K562 (cell line): ENCODE data around the gene FAM174C. TPM values are rescaled to one million over a fixed set of nuclear protein-coding genes. Genes with fewer than 3 reads are reported as not detected.

Experiments
- ATF7 ChIP-seq: fragments of 450-650 bp; IDR thresholded peaks from 2 replicates; pipeline ENCODE4 v1.7.1; 2014; ENCODE audit warnings: mild to moderate bottlenecking, moderate library complexity
- CCNT2 ChIP-seq: IDR thresholded peaks from 2 replicates; pipeline ENCODE4 v1.6.1; 2011; ENCODE audit warnings: borderline replicate concordance, low read depth, mild to moderate bottlenecking, moderate library complexity, mixed read lengths, low read length; ENCODE audit not compliant: insufficient read length; ENCODE audit errors: extremely low read depth
- HBP1 ChIP-seq: fragments of 450-650 bp; formaldehyde crosslinking; IDR thresholded peaks from 2 replicates; pipeline ENCODE4 v1.4.0; 2022; ENCODE audit warnings: missing genetic modification characterization
- HINFP ChIP-seq: fragments of 450-650 bp; conservative IDR thresholded peaks from 2 replicates; pipeline ENCODE4 v1.6.1; 2016; ENCODE audit warnings: missing genetic modification characterization, low read depth, mild to moderate bottlenecking, control low read depth, missing compliant biosample characterization
- MCM5 ChIP-seq: fragments of 450-650 bp; IDR thresholded peaks from 2 replicates; pipeline ENCODE4 v1.6.1; 2016; ENCODE audit warnings: low read depth
- NUFIP1 ChIP-seq: fragments of 450-650 bp; IDR thresholded peaks from 2 replicates; pipeline ENCODE4 v1.6.1; 2018; ENCODE audit not compliant: partially characterized antibody
- PHF8 ChIP-seq: fragments of 200-600 bp; sonication (generic); IDR thresholded peaks from 2 replicates; pipeline ENCODE4 v1.6.1; 2012; ENCODE audit warnings: mixed run types, mild to moderate bottlenecking, inconsistent platforms, low read length, moderate library complexity, borderline replicate concordance
- PTBP1 ChIP-seq: fragments of 200-400 bp; formaldehyde crosslinking; IDR thresholded peaks from 2 replicates; pipeline ENCODE4 v1.6.1; 2017; ENCODE audit warnings: low read depth, low read length
- SIN3A ChIP-seq, 2 experiments: fragments of 150-350 bp in 1 of 2; IDR thresholded peaks; 2 replicates each; pipeline ENCODE4 v1.6.1; 2011 to 2016; ENCODE audit warnings: borderline replicate concordance in 2 of 2, low read depth in 2 of 2, low read length in 2 of 2, mild to moderate bottlenecking in 2 of 2, moderate library complexity in 2 of 2; ENCODE audit not compliant: control insufficient read depth in 1 of 2
- SNAPC5 ChIP-seq: fragments of 250-450 bp; sonication (Bioruptor Pico); IDR thresholded peaks from 2 replicates; pipeline ENCODE4 v1.8.0; 2021; ENCODE audit warnings: moderate library complexity, mild to moderate bottlenecking, inconsistent platforms
- TCF7L2 ChIP-seq: fragments of 150-350 bp; IDR thresholded peaks from 2 replicates; pipeline ENCODE4 v1.6.1; 2016; ENCODE audit warnings: low read depth, mild to moderate bottlenecking, low read length, moderate library complexity
- ZNF143 ChIP-seq: sonication (generic); formaldehyde crosslinking; IDR thresholded peaks from 2 replicates; pipeline ENCODE4 v1.9.0; 2022; ENCODE audit warnings: mild to moderate bottlenecking, missing genetic modification reagents
- polyA plus RNA-seq, 8 experiments: library from polyadenylated mRNA; depleted of rRNA in 4 of 8; stranded (reverse) in 5 of 8; unstranded in 3 of 8; fragments of >200 nt; fragmentation: Nextera tagmentation in 2 of 8; fragmentation: Illumina TruSeq in 1 of 8; extraction: Ambion mirVana in 2 of 8; extraction: Trizol in 1 of 8; gene quantifications; 2 replicates each; pipeline versions ENCODE4 v1.2.1 to v1.2.3, GENCODE V29; 2011 to 2014; ENCODE audit warnings: inconsistent platforms in 1 of 8, missing spikeins in 1 of 8
- total RNA-seq, 7 experiments: library from RNA; depleted of rRNA in 6 of 7; stranded (reverse); fragments of >200 nt in 6 of 7; fragmentation: Illumina TruSeq in 2 of 7; extraction: Trizol in 2 of 7; gene quantifications; 2 replicates each; pipeline versions ENCODE4 v1.2.1 to v1.2.3, GENCODE V29; 2011 to 2021; ENCODE audit warnings: low replicate concordance in 1 of 7

Gene FAM174C
- total and polyA plus RNA-seq, 9 of the 15 experiments (the other 6 are each of a cell fraction or from before 2014, with no cell fraction given), result 0.66 to 89.6 (median 20.3) TPM

- peak; percentile 45 for TF ChIP-seq CCNT2
- no peak for TF ChIP-seq PTBP1
- TF ChIP-seq ATF7, result peak; percentile 74
- TF ChIP-seq ZNF143, result peak; percentile 24; the same call in 1 of the 2 replicates
- no peak for TF ChIP-seq TCF7L2
- TF ChIP-seq PHF8, result peak; percentile 53; the same call in 1 of the 2 replicates
- no peak for TF ChIP-seq SNAPC5
- peak in 1 of 2 experiments; percentile 45; a peak in 1 of 4 replicates for TF ChIP-seq SIN3A (IDR thresholded peaks at IDR 0.05; ENCODE audit: borderline replicate concordance in 2 of 2, control insufficient read depth in 1 of 2, low read depth in 2 of 2, low read length in 2 of 2)
- TF ChIP-seq NUFIP1, result no peak
- no peak for TF ChIP-seq HINFP (tag)
- TF ChIP-seq MCM5, result no peak
- no peak for TF ChIP-seq HBP1
These were observed 49.7 kb downstream of the FAM174C start (continued) for GRCh38 chr19:1324806-1325567.
